GM12875 (cell line): ENCODE data around the gene ROBO1.

ENCODE experiments used
- H3K4me3 ChIP-seq: one replicate; pipeline ENCODE4 v1.5.1; 2011; ENCODE audit warnings: low read depth, low read length, control low read depth
- CTCF ChIP-seq: IDR thresholded peaks from 2 replicates; pipeline ENCODE4 v1.5.1; 2011; ENCODE audit warnings: low read depth, mild to moderate bottlenecking, control low read depth, inconsistent platforms, low read length, moderate library complexity, borderline replicate concordance; ENCODE audit not compliant: insufficient read depth

ROBO1 gene

DNA sequence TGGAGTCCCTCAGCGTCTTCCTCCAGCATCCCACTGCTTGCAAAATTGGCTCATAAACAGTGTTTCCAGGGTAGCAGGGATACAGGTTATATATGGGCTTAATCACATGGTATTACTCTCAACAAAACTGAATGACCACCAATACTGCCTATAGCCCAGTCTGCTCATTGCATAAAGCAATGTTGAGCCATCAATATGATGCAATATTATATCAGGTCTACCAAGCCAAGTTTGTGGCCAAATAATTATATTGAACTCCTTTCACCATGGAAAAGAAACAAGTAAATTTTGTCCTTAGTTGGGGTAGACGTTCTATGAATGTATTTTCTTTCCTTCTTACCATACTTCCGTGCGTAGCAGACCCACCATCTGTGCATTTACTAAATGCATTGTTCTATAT lies 652.3 kb downstream of the ROBO1 start:
- no peak overlapping the region for H3K4me3 ChIP-seq

GRCh38 chr3:79113876-79114275 lies 653.9 kb downstream of the ROBO1 start:
- no peak overlapping the region for H3K4me3 ChIP-seq
- no peak for TF ChIP-seq CTCF

More for the DNA sequence above, 652.3 kb downstream of the ROBO1 start:
- TF ChIP-seq CTCF: no peak

DNA sequence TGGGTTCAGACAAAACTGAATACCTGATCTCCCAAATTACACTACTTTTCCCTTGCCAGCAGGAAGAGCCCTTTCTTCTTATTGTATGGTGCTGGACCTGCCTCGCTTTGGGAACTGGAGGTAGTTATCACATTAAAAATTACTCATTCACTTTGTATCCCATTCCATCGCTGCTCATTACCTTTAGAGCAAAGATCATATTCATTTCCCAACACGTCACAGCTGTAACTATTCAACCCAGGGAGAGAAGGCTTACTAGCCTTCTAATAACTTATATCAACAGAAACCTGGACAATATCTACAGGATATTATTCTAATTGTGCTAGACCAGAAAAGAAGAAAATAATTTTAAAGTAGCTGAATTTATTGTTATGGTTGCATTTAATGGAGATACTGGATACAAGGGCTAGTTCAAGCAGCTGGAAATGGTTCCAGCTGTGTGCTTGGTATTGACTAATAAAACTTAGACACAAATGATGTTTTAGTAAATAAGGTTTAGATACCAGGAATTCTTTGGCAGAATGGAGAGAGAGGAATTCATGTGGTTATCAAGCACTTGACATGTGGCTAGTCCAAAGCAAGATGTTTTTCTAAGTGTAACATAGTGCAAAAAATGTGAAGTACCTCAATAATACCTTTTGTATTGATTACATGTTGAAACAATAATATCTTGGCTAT lies 656.3 kb downstream of the ROBO1 start:
- no peak for TF ChIP-seq CTCF
- H3K4me3 ChIP-seq: no peak overlapping the region

GRCh38 chr3:79109754-79110153 lies 658.0 kb downstream of the ROBO1 start:
- TF ChIP-seq CTCF: no peak
- H3K4me3 ChIP-seq: no peak overlapping the region

- TF ChIP-seq CTCF: no peak
These were observed 664.5 kb downstream of the ROBO1 start for GRCh38 chr3:79103307-79103706.

DNA sequence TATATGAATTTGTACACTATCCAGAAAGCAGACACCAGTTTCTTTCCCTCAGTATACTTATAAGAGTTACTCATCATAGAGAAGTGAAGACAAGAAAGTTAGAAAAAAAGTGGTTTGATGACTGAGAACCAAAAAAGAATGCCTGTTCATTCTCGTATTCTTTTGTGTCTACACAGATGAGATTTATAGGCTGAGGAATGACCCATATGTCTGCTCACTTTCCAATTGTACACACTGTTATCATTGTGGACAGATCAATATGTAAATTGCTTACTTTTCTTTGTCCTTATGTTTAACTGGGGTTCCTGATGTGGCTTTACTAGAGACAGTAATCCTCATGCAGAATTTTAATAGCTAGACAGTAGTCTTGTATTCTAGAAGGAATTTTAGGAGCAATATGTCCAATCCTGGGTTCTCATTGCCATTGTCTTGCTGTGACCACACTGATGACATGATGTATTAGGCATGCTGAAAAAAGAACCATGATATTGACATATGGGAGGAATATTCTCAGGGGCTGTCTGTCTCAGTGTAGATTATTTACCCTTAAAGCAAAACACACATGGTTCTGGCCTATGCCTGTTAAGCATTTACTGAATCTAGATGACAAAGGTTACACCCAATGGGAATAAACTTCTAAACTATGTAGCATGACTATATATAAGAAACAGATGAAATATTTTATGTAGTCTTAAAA lies 669.7 kb downstream of the ROBO1 start:
- H3K4me3 ChIP-seq: no peak overlapping the region
- no peak for TF ChIP-seq CTCF

More at GRCh38 chr3:79103307-79103706, 664.5 kb downstream of the ROBO1 start:
- H3K4me3 ChIP-seq: no peak overlapping the region

GRCh38 chr3:79094654-79095053 lies 673.1 kb downstream of the ROBO1 start:
- no peak for TF ChIP-seq CTCF
- no peak overlapping the region for H3K4me3 ChIP-seq
